Measurements from ENCODE around the gene PTX4.
"Not testable (repeated sequence)": the region's sequence is repeated elsewhere in the genome, so short reads cannot be mapped to it uniquely, and the experiment has no call there.

PTX4 gene

GRCh38 chr16:1441391-1441829 is 47.3 kb downstream of the PTX4 start:
- no peak for DNase-seq

- not testable (repeated sequence) for DNase-seq
These were observed 49.1 kb downstream of the PTX4 start for GRCh38 chr16:1439699-1440074.

- no peak for DNase-seq
These were observed 49.6 kb downstream of the PTX4 start for GRCh38 chr16:1439058-1439698.

GRCh38 chr16:1438229-1439057 is 50.3 kb downstream of the PTX4 start:
- no peak for DNase-seq

DNA sequence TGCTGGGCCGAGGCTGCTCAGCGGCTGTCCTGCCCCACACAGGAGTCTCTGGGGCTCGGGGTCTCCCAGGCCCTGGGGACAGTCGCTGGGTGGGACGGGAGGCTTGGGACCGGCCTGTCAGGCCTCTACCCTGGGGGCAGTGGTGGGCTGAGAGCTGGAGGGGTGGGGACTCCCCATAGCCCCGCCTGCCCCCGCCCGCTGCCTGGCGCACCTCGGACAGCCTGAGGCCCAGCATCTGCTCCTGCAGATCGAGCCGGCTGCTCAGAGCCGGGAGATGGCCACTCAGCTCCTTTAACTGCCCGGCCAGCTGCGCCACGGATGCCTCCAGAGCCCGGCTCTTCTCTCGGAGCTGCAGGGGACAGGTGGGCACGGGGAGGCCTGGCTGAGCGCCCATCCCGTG is 51.1 kb downstream of the PTX4 start:
- DNase-seq, result no peak

DNA sequence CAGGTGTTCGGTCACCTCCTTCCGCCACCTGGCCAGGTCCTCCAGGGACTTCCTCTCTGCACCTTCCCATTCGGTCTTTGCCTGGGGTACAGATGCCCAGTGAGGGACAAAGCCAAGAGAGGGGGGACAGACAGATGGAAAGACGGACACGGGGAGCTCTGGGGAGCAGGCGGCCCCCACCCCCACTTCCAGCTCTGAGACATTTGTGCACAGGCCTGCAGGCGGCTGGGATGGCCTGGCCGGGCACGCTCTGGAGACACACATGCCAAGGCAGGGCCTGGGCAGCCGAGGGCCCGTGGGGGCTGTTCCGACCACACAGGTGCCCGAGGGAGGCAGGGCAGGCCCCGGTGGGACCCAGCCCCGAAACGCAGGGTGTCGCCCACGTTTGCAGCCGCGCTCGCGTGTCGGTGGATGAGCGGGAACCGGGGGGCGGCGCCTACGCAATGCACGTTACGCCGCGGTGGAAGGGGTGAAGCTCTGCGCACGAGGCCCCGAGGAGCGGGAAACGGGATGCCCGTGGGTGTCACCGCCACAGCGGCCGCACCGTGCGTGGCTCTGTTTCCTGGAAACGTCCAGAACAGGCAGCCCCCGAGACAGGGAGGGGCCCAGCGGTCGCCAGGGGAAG is 51.9 kb downstream of the PTX4 start:
- no peak for DNase-seq

DNA sequence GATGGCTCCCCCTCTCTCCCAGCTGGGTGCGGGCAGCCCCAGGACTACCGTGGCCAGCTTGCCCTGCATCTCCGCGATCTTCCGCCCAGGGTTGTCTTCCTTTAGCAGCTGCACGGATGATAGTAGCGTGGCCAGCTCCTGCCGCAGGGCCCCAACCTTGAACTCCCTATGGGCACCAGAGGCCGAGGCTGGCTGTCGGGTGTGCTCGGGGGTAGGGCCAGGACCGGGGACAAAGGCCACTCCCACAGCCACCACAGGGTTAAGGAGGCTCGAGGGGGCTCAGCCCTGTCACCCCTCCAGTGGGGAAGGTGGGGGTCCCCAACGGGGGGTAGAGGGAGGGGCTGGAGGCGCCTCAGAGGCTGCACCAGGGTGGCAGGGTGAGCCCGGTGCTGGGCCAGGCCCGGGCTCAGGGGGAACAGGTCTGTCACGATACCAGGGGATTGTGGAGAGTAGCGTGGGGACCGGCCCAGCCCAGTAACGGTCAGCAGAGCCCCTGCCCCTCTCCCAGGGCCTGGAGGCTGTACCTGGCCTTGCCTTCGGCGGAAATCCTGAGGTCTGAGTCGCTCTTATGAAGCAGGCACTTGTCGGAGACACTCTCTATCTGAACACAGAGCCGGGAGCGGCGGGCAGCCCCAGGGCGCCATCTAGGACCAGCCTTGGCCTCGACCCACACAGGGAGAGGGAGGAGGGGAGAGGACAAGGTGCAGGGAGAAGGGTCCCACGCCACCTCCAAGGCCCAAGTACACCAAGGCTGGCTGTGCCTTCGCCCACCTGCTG is 52.6 kb downstream of the PTX4 start:
- no peak for DNase-seq

All from CD4-positive, alpha-beta T cell treated with Interleukin-4 for 4 hours (primary cell).